ENCODE measurements around the gene LCP1. TPM values are rescaled to one million over a fixed set of nuclear protein-coding genes. Genes with fewer than 3 reads are reported as not detected.
"Not testable (repeated sequence)": the region's sequence is repeated elsewhere in the genome, so short reads cannot be mapped to it uniquely, and the experiment has no call there.

Gene LCP1
- total RNA-seq (ENCODE audit: insufficient read depth, low replicate concordance) = 13.2 TPM

DNA sequence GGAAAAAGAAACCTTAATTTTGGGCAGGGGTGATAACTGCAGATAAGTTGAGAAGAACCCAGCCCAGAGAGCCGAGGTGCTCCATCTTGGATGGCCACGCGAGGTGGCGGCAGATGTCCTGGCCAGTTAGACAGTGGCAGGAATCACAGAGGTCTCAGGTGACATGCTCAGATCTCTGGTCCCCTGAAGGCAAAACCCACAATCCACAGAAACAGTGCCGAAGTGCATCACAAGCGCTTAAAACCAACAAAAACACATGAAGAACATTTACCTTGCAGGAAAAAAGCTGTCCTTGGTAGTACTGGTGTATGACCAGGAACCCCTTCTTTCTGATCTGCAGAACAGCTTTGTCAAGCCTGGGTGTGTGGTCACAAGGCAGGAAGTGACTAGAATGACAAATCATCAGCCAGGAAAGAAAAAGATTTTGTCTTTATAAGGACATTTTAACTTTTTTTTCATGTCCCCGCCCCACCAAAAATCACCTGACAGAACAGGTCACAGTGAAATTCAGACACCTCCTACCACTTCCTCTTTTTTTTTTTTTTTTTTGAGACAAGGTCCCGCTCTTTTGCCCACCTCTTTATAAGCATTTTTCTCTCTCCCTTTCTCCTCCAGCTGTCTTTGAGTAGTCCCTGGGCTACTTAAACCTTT is at the start of gene LCP1:
Gene LCP1, minus strand, starts transcription at position 338 of the 651 bp plus-strand sequence. CDS start 22,515 bp downstream, outside the sequence.
- no peak for DNase-seq (ENCODE audit: low spot score)

- no peak for DNase-seq (ENCODE audit: low spot score)
Observed at GRCh38 chr13:46229251-46229650, 47.3 kb upstream of the LCP1 start.

DNA sequence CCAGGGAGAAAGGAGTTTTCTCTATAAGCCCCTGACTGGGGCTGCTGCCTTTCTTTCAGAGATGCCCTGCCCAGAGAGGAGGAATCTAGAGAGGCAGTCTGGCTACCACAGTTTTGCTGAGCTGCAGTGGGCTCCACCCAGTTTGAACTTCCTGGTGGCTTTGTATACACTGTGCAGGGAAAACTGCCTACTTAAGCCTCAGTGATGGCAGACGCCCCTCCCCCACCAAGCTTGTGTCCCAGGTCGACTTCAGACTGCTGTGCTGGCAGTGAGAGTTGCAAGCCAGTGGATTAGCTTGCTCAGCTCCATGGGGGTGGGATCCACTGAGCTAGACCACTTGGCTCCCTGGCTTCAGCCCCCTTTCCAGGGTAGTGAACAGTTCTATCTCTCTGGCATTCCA is 38.3 kb upstream of the LCP1 start:
- not testable (repeated sequence) for DNase-seq (ENCODE audit: low spot score)

GRCh38 chr13:46214741-46215140 is 32.8 kb upstream of the LCP1 start:
- DNase-seq (ENCODE audit: low spot score) = not testable (repeated sequence)

DNA sequence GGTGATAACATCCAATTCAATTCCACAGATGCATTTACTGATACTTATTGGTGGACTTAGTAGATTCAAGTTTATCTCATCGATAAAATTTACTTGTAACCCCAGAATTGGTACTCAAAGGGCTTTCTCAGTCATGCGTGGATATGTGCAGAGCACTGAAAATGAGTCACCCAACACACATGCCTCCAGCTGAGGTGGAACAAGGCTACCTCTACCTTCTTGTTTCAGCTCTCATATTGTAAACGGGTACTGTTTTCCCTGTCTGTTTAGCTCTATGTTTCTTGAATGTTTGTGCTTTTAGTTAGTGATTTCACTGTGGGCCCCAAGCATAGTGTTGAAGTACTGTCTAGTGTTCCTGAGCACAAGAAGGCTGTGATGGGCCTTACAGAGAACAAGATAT is 31.3 kb upstream of the LCP1 start:
- no peak for DNase-seq (ENCODE audit: low spot score)

GRCh38 chr13:46211483-46212351 is 29.7 kb upstream of the LCP1 start, which contains the start of gene LRRC63:
Gene LRRC63, plus strand, starts transcription at chr13:46211928. Its CDS starts 1,107 bp downstream, at chr13:46213035.
- peak; percentile 84 for DNase-seq (ENCODE audit: low spot score)

DNA sequence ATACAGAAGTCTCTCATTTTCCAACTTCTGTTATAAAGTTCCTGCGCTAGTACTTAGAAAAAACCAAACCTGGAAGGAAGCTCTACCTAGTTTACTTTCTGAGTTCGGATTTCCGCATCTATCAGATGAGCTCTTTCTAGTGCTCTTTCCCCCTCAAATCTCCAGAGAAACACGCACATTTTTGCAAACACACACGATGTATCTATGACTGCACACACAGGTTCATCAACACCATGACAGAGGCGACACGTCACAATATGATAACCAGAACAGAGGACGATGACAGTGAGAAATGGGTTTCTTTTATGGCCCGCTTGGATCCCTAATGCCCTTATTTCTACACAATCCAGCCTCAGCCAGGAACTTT is 29.1 kb upstream of the LCP1 start:
- DNase-seq (ENCODE audit: low spot score) = peak; percentile 30

GRCh38 chr13:46210362-46211083 is 28.5 kb upstream of the LCP1 start:
- DNase-seq (ENCODE audit: low spot score) = no peak

DNA sequence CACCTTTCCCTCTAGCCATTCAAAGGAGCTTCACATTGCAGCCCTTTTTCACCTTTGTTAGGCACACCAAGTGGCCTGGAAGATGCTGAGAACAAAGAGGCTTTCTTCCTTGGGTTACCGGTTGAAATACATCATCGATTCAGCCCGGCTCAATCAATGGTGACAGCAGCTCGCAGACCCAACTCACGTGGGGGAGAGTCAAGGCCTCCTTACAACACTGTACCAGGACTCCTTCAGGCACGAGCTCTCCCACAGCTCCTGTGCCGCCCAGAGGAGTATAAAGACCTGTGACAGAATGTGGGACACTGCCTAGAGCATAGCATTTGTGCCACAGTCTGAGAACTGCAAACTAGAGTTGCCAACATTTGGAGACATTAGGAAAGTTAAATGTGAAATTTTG is 25.9 kb upstream of the LCP1 start:
- no peak for DNase-seq (ENCODE audit: low spot score)

GRCh38 chr13:46206143-46206542 is 24.2 kb upstream of the LCP1 start:
- peak; percentile 30 for DNase-seq (ENCODE audit: low spot score)

GRCh38 chr13:46202966-46203365 is 21.0 kb upstream of the LCP1 start:
- no peak for DNase-seq (ENCODE audit: low spot score)

DNA sequence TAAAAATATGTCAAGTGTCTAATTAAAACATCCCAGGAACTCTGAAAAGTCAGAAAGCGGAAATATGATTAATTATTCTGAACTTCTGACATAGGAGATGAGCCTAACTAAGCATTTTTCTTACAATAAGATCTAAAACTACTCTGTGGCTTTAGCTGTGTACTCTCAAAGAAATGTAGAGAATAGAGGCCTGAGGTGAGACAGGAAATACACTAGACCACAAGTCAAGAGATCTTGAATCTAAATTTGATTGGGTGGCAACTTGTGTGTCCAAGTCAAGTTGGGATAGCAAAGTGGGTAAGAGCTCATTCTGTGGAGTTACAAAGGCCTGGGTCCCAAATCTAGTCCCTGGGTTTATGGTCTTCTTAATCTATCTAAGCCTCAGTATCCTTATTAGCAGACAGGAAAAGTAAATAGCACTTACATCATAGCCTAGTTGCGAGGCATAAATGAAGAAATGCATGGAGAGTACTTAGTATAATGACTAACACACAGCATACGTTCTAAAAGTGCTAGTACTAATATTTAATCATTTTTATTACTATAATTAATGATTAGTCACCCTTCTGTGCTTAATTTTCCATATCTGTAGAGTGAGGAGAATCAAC is 20.3 kb upstream of the LCP1 start:
- DNase-seq (ENCODE audit: low spot score) = no peak

DNA sequence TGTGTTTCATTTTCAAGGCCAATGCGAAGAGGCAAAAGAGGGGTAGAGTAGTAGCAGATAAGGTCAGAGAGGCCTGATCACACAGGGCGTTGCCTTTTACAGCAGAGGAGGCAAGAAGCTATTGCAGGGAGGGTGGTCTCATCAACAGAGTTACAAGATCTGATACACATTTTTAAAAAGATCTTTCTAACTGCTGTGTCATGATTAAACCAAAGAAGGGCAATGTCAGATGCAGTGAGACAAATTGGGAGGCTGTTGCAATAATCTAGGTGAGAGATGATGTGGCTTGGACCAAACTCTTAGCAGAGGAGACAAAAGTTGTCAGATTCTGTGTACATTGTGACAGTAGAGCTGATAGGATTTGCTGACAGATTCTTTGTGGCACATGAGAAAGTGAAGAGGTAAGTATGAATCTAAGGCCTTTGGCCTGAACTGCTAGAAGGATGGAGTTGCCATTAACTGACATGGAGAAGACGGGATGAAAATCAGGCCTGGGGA is 16.8 kb upstream of the LCP1 start:
- DNase-seq (ENCODE audit: low spot score) = no peak

- no peak for DNase-seq (ENCODE audit: low spot score)
Observed at GRCh38 chr13:46197299-46198048, 15.5 kb upstream of the LCP1 start.

DNA sequence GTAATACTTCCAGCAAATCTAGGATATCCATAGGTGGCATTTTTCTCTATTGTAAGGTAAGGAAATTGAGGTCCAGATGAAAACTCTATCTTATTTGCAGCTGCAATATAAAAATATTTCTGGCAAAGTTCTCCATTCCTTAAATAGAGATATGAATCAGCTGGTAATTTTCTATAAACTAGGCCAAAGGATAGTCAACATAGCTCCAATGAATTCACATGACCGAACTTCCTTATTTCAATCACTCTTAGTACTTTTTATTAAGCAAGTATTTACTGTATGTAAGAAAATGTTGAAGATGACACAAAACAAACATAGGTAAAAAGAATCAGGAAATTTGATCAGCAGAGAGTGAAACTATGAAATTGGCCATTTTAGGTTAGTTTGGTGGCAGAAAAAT is 13.0 kb upstream of the LCP1 start:
- DNase-seq (ENCODE audit: low spot score) = no peak

GRCh38 chr13:46192412-46192811 is 10.4 kb upstream of the LCP1 start:
- no peak for DNase-seq (ENCODE audit: low spot score)

- DNase-seq (ENCODE audit: low spot score) = no peak
Observed at GRCh38 chr13:46185634-46186033, 3.7 kb upstream of the LCP1 start.

DNA sequence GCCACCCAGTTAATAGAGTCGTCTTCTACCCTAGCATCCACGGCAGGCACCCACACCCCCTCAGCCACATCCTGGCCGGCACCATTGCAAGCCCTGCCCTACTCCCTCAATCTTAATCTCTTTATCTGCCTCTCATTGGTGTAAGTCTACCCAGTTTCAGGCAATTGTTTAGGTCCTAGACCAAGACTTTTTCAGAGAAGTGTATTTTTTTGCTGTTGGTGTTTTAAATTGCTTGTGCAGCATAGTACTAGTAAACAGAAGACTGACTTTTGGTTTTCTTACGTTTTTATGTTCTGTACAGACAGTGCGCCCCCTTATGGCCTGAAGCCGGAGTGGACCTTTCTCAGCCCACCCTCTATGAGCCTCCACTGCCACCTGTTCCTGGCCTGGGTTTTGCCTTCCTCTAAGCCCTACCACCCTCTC is 2.3 kb upstream of the LCP1 start:
- DNase-seq (ENCODE audit: low spot score) = no peak

GRCh38 chr13:46183018-46183946 is 1.3 kb upstream of the LCP1 start:
- no peak for DNase-seq (ENCODE audit: low spot score)

- no peak for DNase-seq (ENCODE audit: low spot score)
Observed at GRCh38 chr13:46182491-46182877, 507 bp upstream of the LCP1 start.
